Measurements from ENCODE around the gene CYP3A5.

DNA sequence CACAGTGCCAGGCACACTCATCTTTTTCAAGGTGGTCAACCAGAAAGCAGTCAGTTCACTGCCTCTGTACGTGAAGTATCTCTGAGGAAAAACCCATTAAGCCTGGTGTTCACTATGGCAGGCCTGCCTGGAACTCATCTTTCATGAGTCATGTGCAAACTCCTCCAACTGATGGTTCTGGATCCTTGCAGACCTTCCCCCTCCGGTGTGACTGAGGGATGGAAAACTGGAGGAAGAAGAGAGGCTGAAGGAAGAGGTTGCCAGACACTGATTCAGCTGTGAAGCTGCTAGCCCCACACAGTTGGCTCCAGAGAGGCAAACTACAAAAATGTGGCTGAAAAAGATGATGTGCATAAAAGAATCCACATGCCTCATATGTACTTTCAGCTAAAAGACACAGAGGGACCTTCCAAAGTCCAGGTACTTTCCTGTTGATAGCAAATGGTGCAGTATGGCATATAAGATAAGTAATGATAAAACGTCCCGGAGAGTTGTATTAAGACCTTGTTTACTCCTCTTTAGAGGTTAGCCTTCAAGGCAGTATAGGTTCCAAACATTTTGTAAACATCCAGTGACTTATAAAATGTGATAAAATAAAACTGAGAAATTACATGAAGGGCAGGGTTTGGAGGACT, 2.7 kb downstream of the CYP3A5 start:
- TF ChIP-seq POLR2AphosphoS5 (IDR thresholded peaks at IDR 0.05; ENCODE audit: borderline replicate concordance, low read depth, low read length) = no peak
- no peak for TF ChIP-seq EZH2 (IDR thresholded peaks at IDR 0.05)

Data from SK-N-MC (cell line).